Heart right ventricle (tissue), 16 donors: Measurements from ENCODE around the gene EXOSC6. TPM values are rescaled to one million over a fixed set of nuclear protein-coding genes. Genes with fewer than 3 reads are reported as not detected.
"Not testable (repeated sequence)": the region's sequence is repeated elsewhere in the genome, so short reads cannot be mapped to it uniquely, and the experiment has no call there.

ENCODE experiments used
- ATAC-seq, 8 donors: fragments of 200-7000 bp; cut with Tn5 transposase; one replicate each; pipeline ENCODE4 v1.9.1; 2020; ENCODE audit warnings: mild to moderate bottlenecking in 8 of 8, moderate library complexity in 8 of 8, moderate number of reproducible peaks in 1 of 8
- DNase-seq, 2 donors: peaks; one replicate each; pipeline ENCODE4 v3.0.0-alpha.2; 2020
- H3K27ac ChIP-seq, 10 donors: fragments of 200-600 bp; sonication (generic) in 2 of 10; one replicate each; pipeline versions ENCODE4 v1.5.0 to v1.8.0; 2020 to 2022; ENCODE audit warnings: mild to moderate bottlenecking in 3 of 10
- H3K27me3 ChIP-seq, 7 donors: fragments of 200-600 bp; one replicate each; pipeline ENCODE4 v1.8.0; 2021 to 2022; ENCODE audit warnings: mild to moderate bottlenecking in 2 of 7
- H3K36me3 ChIP-seq, 9 donors: fragments of 200-600 bp; sonication (generic) in 1 of 9; one replicate each; pipeline versions ENCODE4 v1.5.0 to v1.8.0; 2020 to 2022; ENCODE audit warnings: mild to moderate bottlenecking in 2 of 9
- H3K4me1 ChIP-seq, 9 donors: fragments of 200-600 bp; sonication (generic) in 1 of 9; one replicate each; pipeline versions ENCODE4 v1.5.0 to v1.8.0; 2020 to 2022; ENCODE audit warnings: mild to moderate bottlenecking in 4 of 9
- H3K4me3 ChIP-seq, 10 donors: fragments of 200-600 bp; sonication (generic) in 2 of 10; one replicate each; pipeline versions ENCODE4 v1.5.0 to v1.8.0; 2020 to 2022; ENCODE audit warnings: mild to moderate bottlenecking in 7 of 10, moderate library complexity in 2 of 10
- H3K9me3 ChIP-seq, 11 donors: fragments of 200-600 bp in 10 of 11; sonication (generic) in 2 of 11; one replicate each; pipeline versions ENCODE4 v1.5.0 to v1.8.0; 2013 to 2022; ENCODE audit warnings: mild to moderate bottlenecking in 2 of 11, control low read depth in 1 of 11, moderate library complexity in 1 of 11
- CTCF ChIP-seq, 9 donors: fragments of 200-600 bp; sonication (generic) in 2 of 9; IDR thresholded peaks; one replicate each; pipeline versions ENCODE4 v1.5.0 to v1.8.0; 2021 to 2022; ENCODE audit warnings: antibody characterized with exemption in 9 of 9, mild to moderate bottlenecking in 5 of 9, moderate library complexity in 1 of 9
- WGBS, 2 donors: extraction: QIAGEN DNeasy Blood & Tissue Kit; methylation state at CpG; one replicate each; pipeline ENCODE4 v1.1.7; 2013; ENCODE audit warnings: inconsistent platforms in 1 of 2; 5-methylcytosine and 5-hydroxymethylcytosine counted together
- intact Hi-C, 10 donors: fragments of 100-400 bp; cut with DNase I; formaldehyde crosslinking; loops; one replicate each; pipeline versions ENCODE4 v1.11.1 to v1.14.2; 2022
- polyA plus RNA-seq, 2 donors: library from polyadenylated mRNA; stranded (reverse); fragments of 200-250 nt; gene quantifications; one replicate each; pipeline ENCODE4 v1.2.3, GENCODE V29; 2013
- total RNA-seq, 10 donors: library from RNA; stranded (reverse); fragmentation: NEBNext Ultra II Directional in 3 of 10; extraction: Animal tissue kit (Norgen Biotek cat#: 25700) in 3 of 10; gene quantifications; one replicate each; pipeline versions ENCODE4 v1.2.1 to v1.2.4, GENCODE V29; 2021 to 2023
- donor health status: Arrhythmogenic right ventricular cardiomyopathy.
- donor health status: ischemic (EF 13 %, LVEDD 7.1; RV severe dilation, severe dysfunction).
- donor health status: healthy with polysubstance abuse.
- donor health status: DM: no; HTN: yes; CAD: no.
- donor health status: DM: no; HTN: no; CAD: no.
- donor health status: ischemic (EF 25% LVEDD 6.9; RV normal size, moderate dysfunction).
- donor health status: ischemic (EF 25% LVEDD 5.7; RV mildly dilated, moderate dysfunction).
- donor health status: healthy.
- donor health status: DM: yes; HTN: yes; CAD: no.
- donor health status: Ischemic cardiomyopathy.
- donor health status: ischemic (EF 35%, LVEDD 5.7; RV mildly dilated, moderate dysfunction).
- donor health status: nonischemic (EF 11% LVEDD 7.7; RV severe dilation, severe dysfunction).
- donor health status: DM: yes; HTN: yes; CAD: no.
- donor health status: PGD.
- donor health status: ischemic (EF 29% LVEDD 5.4; RV normal size, mild dysfunction).
- donor health status: nonischemic (EF 23%, LVEDD 6.1; RV moderate dilation, normal function).

Gene EXOSC6
- total and polyA plus RNA-seq, 12 donors = 8.6 to 19.2 (median 16.3) TPM

DNA sequence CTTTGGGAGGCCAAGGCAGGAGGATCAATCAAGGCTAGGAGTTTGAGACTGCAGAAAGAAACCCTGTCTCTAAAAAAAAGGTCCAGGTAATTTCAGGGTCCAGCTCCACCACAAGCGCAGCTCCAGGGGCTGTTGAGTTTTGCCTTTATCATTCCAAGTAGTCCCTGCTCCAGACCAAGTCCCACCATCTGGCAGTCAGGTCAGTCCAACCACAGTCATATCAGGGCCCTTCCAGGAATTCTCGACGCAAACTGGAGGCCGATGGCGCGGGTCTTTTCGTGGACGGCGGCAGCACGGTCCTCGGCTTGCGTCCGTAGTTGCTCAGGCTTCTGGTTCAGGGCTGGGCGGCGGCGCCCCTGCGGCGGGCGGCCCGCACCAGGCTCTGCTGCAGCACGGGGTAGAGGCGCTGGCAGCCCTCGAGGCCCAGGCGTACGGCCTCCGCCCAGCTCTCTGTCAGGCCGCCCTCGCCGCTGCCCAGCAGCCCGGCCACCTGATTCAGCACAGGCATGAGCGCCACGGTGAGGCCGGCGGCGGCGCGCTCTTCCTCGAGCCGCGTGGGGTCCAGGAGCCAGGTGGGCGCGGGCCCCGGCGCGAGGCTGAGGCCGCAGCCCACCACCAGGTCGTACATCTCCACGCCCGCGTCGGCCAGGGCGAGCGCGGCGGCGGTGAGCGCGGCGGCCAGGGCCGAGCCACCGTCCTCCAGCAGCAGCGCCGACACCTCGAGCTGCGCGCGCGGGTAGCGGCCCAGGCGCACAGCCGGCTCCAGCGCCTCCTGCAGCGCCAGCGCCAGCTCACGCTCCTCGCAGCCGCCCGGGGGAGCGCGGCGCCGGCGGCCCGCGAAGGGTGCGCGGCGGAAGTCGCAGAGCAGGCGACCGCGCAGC is 752 bp downstream of the EXOSC6 start:
- ATAC-seq (peak in 7 of 8 donors; percentile 29 to 64 (median 40)), DNase-seq (peak in 1 of 2 donors; percentile 40)
- Histone ChIP-seq H3K36me3 (peaks cover 0 to 66% (median 35%) of the 10 kb centered on the region in 9 donors), H3K4me3 (peak overlapping the region; percentile 68 to 84 (median 78)), H3K27ac (peak overlapping the region; percentile 55 to 94 (median 86)), H3K4me1 (peaks cover 4 to 28% (median 22%) of the 10 kb centered on the region in 9 donors), H3K9me3 (no peaks in the 10 kb centered on the region), H3K27me3 (no peaks in the 10 kb centered on the region)
- intact Hi-C loops = loop anchor here in 3 of 10 donors (10.0 kb wide), 2 partner anchors 86 to 96 kb away; no protein-coding TSS in a partner anchor
- WGBS, 2 donors = 1% methylated on average over 64 to 92 of the region's 92 CpGs
- TF ChIP-seq CTCF (IDR thresholded peaks at IDR 0.05) = peak in 1 of 9 donors; percentile 17

- Histone ChIP-seq H3K27ac (peak overlapping the region in 1 of 10 donors; percentile 0), H3K4me1 (peaks cover 4 to 28% (median 22%) of the 10 kb centered on the region in 9 donors), H3K4me3 (peak overlapping the region in 1 of 10 donors; percentile 80), H3K36me3 (peaks cover 0 to 57% (median 22%) of the 10 kb centered on the region in 9 donors)
- 85 to 86% methylated on average over 4 of the region's 4 CpGs for WGBS, 2 donors
- not testable (repeated sequence) for H3K27me3 ChIP-seq, H3K9me3 ChIP-seq, DNase-seq, ATAC-seq
- intact Hi-C loops = loop anchor here in 3 of 10 donors (10.0 kb wide), 2 partner anchors 85 to 95 kb away; no protein-coding TSS in a partner anchor
Measured at GRCh38 chr16:70249697-70250096, 2.0 kb downstream of the EXOSC6 start.

GRCh38 chr16:70238773-70239172 is 13.0 kb downstream of the EXOSC6 start:
- H3K4me3 ChIP-seq, H3K27me3 ChIP-seq, H3K9me3 ChIP-seq, ATAC-seq, H3K4me1 ChIP-seq, H3K27ac ChIP-seq, DNase-seq, intact Hi-C loops: not testable (repeated sequence)
- H3K36me3 ChIP-seq = peaks cover 0 to 83% (median 2%) of the 10 kb centered on the region in 9 donors

- H3K9me3 ChIP-seq, intact Hi-C loops, H3K4me3 ChIP-seq, DNase-seq, H3K4me1 ChIP-seq, ATAC-seq, H3K27me3 ChIP-seq, H3K27ac ChIP-seq: not testable (repeated sequence)
- 56 to 61% methylated on average over 2 of the region's 3 CpGs for WGBS, 2 donors
- peaks cover 0 to 92% (median 14%) of the 10 kb centered on the region in 9 donors for H3K36me3 ChIP-seq
Measured at GRCh38 chr16:70231831-70232230, 19.9 kb downstream of the EXOSC6 start.

DNA sequence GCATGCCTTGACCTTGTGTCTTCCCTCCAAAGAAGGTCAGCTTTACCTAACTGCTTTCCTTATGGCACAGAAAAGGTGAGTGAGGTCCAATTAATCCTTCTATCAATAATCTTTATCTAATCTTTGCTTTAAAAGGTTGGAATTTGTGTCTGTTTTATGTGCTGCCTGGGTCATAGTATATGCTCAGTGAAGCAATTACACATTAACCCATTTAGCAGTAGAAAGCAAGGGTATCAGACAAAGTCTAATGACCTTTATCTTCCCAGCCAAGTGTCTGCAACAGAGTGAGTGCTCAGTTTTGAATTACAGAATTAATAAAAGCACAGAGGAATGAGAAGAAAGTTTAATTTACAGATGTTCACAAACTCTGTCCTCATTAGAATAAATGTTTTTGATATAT is 25.7 kb downstream of the EXOSC6 start:
- H3K36me3 ChIP-seq = peaks cover 0 to 71% (median 7%) of the 10 kb centered on the region in 9 donors

GRCh38 chr16:70225430-70225829 is 26.3 kb downstream of the EXOSC6 start:
- ATAC-seq, H3K27me3 ChIP-seq, H3K4me3 ChIP-seq, DNase-seq, H3K9me3 ChIP-seq, H3K4me1 ChIP-seq, intact Hi-C loops, H3K27ac ChIP-seq: not testable (repeated sequence)
- H3K36me3 ChIP-seq = peaks cover 0 to 69% (median 7%) of the 10 kb centered on the region in 9 donors
- WGBS, 2 donors = 89% methylated on average over 4 of the region's 4 CpGs; no CpG with 5 or more reads in 1 of the 2 donors

More for the DNA sequence above, 25.7 kb downstream of the EXOSC6 start:
- H3K9me3 ChIP-seq, H3K27ac ChIP-seq, H3K4me3 ChIP-seq, ATAC-seq, intact Hi-C loops, DNase-seq, H3K27me3 ChIP-seq, H3K4me1 ChIP-seq: not testable (repeated sequence)

DNA sequence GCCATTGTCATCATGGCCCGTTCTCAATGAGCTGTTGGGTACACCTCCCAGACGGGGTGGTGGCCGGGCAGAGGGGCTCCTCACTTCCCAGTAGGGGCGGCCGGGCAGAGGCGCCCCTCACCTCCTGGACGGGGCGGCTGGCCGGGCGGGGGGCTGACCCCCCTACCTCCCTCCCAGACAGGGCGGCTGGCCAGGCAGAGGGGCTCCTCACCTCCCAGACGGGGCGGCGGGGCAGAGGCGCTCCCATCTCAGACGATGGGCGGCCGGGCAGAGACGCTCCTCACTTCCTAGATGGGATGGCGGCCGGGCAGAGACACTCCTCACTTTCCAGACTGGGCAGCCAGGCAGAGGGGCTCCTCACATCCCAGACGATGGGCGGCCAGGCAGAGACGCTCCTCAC is 27.1 kb downstream of the EXOSC6 start:
- H3K36me3 ChIP-seq = peaks cover 0 to 69% (median 7%) of the 10 kb centered on the region in 9 donors
- H3K27ac ChIP-seq, H3K4me1 ChIP-seq, intact Hi-C loops, H3K9me3 ChIP-seq, DNase-seq, H3K27me3 ChIP-seq, ATAC-seq, H3K4me3 ChIP-seq: not testable (repeated sequence)
- 95 to 98% methylated on average over 8 to 18 of the region's 24 CpGs for WGBS, 2 donors

DNA sequence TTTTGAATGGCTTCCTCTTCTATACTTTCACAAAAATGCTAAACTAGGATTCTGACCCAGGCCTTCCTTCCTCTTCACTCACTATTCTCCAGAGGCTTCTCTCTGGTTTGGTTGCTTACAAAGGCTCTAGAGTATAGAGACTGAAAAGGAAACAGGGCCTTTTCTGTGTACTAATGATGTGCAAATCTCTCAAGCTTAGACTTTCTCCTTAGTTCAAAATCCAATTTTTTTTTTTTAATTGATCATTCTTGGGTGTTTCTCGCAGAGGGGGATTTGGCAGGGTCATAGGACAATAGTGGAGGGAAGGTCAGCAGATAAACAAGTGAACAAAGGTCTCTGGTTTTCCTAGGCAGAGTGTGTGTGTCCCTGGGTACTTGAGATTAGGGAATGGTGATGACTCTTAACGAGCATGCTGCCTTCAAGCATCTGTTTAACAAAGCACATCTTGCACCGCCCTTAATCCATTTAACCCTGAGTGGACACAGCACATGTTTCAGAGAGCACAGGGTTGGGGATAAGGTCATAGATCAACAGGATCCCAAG is 27.7 kb downstream of the EXOSC6 start:
- peaks cover 0 to 69% (median 7%) of the 10 kb centered on the region in 9 donors for H3K36me3 ChIP-seq
- intact Hi-C loops = not testable (repeated sequence)

DNA sequence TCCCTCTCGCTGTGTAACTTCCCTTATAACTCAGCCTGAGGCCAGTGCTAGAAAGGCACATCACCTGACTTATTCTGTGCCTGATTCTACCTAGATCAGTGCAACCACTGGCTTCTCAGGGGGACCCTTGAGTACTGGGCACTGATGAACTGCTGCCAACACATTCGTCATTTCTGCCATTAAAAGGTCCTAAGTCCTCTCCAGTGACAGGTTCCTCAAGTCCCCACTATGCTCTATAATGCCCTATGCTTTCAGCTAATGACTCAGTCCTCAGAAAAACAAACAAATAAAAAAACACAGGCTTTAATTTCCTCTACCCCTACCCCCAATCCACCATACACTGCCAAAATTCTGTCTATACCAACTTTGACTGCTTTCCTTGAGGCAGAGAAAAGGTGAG is 28.5 kb downstream of the EXOSC6 start:
- H3K27me3 ChIP-seq, H3K9me3 ChIP-seq, H3K4me1 ChIP-seq, H3K4me3 ChIP-seq, DNase-seq, ATAC-seq, intact Hi-C loops: not testable (repeated sequence)
- Histone ChIP-seq H3K36me3 (peaks cover 0 to 67% (median 7%) of the 10 kb centered on the region in 9 donors), H3K27ac (peak overlapping the region in 1 of 10 donors; percentile 44)
- WGBS, 2 donors = 63 to 94% methylated on average over 1 of the region's 2 CpGs

More for the DNA sequence above, 27.7 kb downstream of the EXOSC6 start:
- not testable (repeated sequence) for H3K4me1 ChIP-seq, H3K27ac ChIP-seq, ATAC-seq, DNase-seq, H3K27me3 ChIP-seq, H3K9me3 ChIP-seq, H3K4me3 ChIP-seq
- 36 to 61% methylated on average over 1 of the region's 3 CpGs for WGBS, 2 donors

- H3K9me3 ChIP-seq, H3K27ac ChIP-seq, H3K4me1 ChIP-seq, ATAC-seq, H3K27me3 ChIP-seq, DNase-seq, intact Hi-C loops, H3K4me3 ChIP-seq: not testable (repeated sequence)
- H3K36me3 ChIP-seq = peaks cover 0 to 65% (median 7%) of the 10 kb centered on the region in 9 donors
- 64 to 84% methylated on average over 2 of the region's 2 CpGs for WGBS, 2 donors
Measured at GRCh38 chr16:70222574-70222973, 29.2 kb downstream of the EXOSC6 start.
